T-helper 1 cell treated with Interleukin-12 subunit alpha and Interleukin-12 subunit beta and Interleukin-4 antibody, amounts not matched to agents 30 ng/mL and 1 ng/mL, for 36 hours (primary cell): Measurements from ENCODE around the gene RBMY1F. TPM values are rescaled to one million over a fixed set of nuclear protein-coding genes. Genes with fewer than 3 reads are reported as not detected.
"Not testable (repeated sequence)": the region's sequence is repeated elsewhere in the genome, so short reads cannot be mapped to it uniquely, and the experiment has no call there.

Source experiments
- intact Hi-C: fragments of 100-400 bp; cut with micrococcal nuclease; formaldehyde crosslinking; loops from one replicate; pipeline ENCODE4 v1.15.1; 2024
- total RNA-seq: library from RNA; stranded (reverse); gene quantifications from 2 replicates; pipeline ENCODE4 v1.2.3, GENCODE V29; 2022

RBMY1F gene
- total RNA-seq, result not detected in 2 replicates

DNA sequence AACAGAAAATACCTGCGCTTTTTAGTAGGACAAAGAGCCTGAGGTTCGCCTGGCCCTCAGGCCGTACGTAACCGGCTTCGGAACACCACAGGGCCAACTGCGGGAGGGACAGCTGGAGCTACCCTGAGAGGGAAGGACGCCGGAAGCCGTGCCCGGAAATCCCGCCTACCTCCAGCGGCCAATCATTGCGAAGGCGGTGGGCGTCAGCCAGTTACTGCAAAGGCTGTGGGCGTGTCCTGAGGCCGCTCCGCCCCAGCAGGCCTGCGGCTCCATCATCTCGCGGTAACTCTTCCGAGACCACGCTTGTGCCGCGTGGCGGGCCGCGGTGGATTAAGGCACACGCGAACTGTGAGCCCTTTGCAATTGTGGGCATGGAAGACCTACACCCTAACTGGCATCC, at the start of gene RBMY1F:
Gene RBMY1F, minus strand, starts transcription at position 101 of the 400 bp plus-strand sequence. CDS start 1,954 bp downstream, outside the sequence.
- intact Hi-C loops, result not testable (repeated sequence)

DNA sequence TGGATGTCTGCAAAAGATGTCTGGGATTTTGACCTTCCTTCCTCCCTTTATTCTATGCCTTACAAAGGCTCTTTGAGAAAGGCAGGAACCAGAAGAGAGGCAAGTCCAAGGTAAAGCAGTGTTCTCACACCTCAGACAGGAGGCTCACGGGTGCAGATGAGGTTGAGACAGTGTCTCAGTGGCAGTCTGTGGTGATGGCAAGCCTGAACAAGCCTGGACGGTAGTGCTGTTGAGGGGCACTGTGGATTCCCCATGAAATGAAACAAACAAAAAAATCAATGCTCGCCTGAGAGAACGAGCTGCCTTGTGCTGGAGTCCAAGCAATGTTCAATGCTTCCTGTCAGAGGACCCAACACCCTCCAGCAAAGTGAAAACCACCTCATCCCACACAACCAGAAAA, 31.6 kb downstream of the RBMY1F start:
- intact Hi-C loops, result not testable (repeated sequence)

DNA sequence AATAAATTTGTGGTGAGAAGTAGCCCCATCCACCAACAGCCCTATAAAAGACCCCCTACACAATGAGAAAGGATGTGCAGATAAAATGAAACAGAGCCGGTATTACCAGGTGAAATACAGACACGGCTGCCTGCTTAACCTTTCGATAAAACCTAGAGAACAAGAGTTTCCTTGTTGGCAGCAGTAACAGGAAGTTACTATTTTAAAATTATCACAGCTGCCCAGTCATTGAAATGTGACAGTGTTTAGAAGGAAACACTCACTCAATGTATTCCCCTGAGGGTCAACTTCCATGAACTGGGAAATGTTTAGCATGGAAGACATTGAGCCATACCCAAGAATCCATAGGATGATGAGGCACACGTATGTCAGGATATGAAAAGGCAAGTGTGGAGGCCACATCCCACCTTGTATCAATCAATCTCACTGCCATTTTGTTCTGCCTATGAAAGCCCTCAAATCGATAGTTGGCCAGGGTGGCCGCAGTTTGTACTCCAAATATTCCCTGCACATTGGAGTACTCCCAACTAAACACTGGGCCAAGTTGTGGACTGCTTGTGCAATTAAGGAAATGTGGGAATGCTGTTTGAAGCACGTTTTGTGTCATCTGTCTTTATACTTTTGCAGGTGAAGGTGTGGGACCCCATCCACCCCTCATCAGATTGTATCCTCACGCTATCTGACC, 41.6 kb downstream of the RBMY1F start:
- intact Hi-C loops, result not testable (repeated sequence)

DNA sequence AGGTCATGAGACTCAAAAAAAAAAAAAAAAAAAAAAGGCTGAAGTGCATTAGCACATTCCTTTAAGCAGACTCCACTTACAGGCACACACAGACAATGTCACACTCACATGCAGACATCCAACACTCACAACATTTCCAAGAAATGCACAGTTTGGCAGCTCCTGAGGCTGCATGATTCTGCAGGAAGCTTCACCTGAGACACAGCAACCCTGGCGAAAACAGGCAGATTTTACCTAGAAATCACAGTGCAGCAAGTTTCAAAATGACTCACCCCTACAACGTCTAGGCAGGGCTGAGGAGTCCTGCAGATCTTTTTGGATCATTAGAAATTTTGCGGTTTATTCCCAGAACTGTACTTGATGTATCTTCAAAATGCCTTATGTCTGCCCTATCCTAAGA, 48.0 kb downstream of the RBMY1F start:
- intact Hi-C loops, result not testable (repeated sequence)

DNA sequence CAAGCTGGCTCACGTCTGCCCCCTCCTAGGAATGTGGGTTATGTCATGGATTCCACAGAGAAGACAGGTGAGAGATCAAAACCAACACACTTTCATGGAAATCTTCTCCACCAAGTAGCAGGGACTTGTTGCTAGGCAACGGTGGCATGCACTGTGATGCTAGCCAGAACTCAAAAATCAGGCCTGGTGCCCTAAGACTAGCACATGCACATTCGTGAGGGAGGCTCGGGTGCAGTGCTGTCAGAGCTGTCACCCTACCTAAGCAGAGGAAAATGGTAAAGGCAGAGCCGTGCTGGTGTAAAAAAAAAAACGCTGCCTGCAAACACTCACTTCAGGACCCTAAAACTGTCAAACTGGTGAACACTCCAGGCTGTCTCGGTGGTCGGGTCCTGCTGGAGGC, 52.2 kb downstream of the RBMY1F start:
- intact Hi-C loops, result not testable (repeated sequence)

Other genes with a start within 250 kb of the RBMY1F start
- gene RBMY1J, start 220.5 kb upstream of the RBMY1F start, total RNA-seq, result not detected in 2 replicates